Measurements from ENCODE around the gene PHF12.

GRCh38 chr17:28968231-28968913, 17.1 kb upstream of the PHF12 start:
- TF ChIP-seq CTCF (IDR thresholded peaks at IDR 0.05) (no peak), POLR2A (IDR thresholded peaks at IDR 0.05) (no peak)
